ENCODE data around the gene TMEM154. TPM values are rescaled to one million over a fixed set of nuclear protein-coding genes. Genes with fewer than 3 reads are reported as not detected.

Gene TMEM154
- polyA plus RNA-seq, 1 of the 3 experiments (the other 2 are of a cell fraction), result 0.58 TPM

DNA sequence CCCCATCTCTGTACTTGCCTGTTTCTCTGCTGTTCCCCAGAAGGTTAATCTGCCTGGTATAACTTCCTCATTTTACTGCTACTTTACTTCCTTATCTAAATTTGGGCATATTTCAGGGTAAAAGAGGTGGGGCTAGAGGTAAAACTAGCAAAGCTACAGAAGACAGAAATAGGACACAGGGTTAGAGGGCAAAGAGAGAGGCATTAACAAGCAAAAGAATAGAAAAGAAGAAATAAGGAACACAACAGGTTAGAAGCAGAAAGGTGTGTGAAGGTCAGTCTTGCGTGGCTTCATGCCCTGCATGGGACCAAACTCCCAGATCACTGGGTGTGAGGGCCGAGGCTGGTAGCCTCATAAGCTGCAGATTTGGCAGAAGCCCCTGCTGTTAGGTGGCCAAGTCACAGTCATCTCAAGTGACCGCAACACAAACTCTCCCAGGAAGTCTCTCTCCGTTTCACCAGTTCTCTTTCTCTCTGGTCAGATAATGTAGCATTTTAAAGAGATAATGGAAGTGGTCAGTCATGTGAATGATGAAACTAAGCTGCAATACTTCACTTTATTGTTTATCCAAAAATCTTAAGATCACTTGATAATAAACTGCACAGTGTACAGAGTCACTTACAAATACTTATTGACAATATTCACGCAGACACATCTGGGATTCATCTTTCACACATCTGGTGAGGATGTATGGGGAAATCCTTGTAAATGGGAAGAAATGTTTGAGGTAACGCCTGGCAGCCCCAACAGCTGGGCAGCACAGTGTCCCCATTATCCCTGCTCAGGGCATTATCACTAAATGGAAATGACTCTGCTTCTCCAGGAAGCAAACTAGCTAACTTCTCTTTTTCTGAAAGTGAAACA lies 16.4 kb downstream of the TMEM154 start:
- DNase-seq, result no peak
- CTCF ChIA-PET, result interaction anchor here (0.6 to 2.1 kb wide), 2 partner anchors 13 to 24 kb away, joined by 3 to 7 read pairs; no protein-coding TSS in a partner anchor
- POLR2A ChIA-PET, result interaction anchor here (0.5 kb wide), 1 partner anchor 9 kb away, joined by 3 read pairs; no protein-coding TSS in a partner anchor

GRCh38 chr4:152661649-152662048 lies 18.1 kb downstream of the TMEM154 start:
- H4K20me1 ChIP-seq (ENCODE audit: insufficient read depth), result no peaks in the 10 kb centered on the region
- H3F3A ChIP-seq (replicated peaks; ENCODE audit: insufficient read depth), result no peaks in the 10 kb centered on the region
- no peaks in the 10 kb centered on the region for H3K27me3 ChIP-seq (ENCODE audit: insufficient read depth)
- H3K4me2 ChIP-seq, result no peak overlapping the region
- H3K36me3 ChIP-seq (replicated peaks in 1 of 2; ENCODE audit: control insufficient read depth in 1 of 2, insufficient read depth in 2 of 2, low read length in 1 of 2), result no peaks in the 10 kb centered on the region
- H3K9ac ChIP-seq, result no peak overlapping the region
- no peak overlapping the region for H3K4me3 ChIP-seq (ENCODE audit: low read depth in 2 of 2, low read length in 1 of 2)
- no peaks in the 10 kb centered on the region for H3K9me3 ChIP-seq
- H3K4me1 ChIP-seq (ENCODE audit: control insufficient read depth in 1 of 2, insufficient read depth in 2 of 2, low read depth in 1 of 2, low read length in 1 of 2), result no peaks in the 10 kb centered on the region
- CTCF ChIA-PET, result interaction anchor here (2.1 kb wide), 1 partner anchor 22 kb away, joined by 7 read pairs; no protein-coding TSS in a partner anchor
- DNase-seq, result no peak
- no peak overlapping the region for H2AFZ ChIP-seq (ENCODE audit: low read depth)
- H3K79me2 ChIP-seq (ENCODE audit: insufficient read depth), result no peaks in the 10 kb centered on the region
- H3K9me2 ChIP-seq, result no peaks in the 10 kb centered on the region
- POLR2A ChIA-PET, result no interaction called here
- 69% methylated on average over 2 of the region's 2 CpGs for WGBS (ENCODE audit: low lambda C conversion rate)
- no peak overlapping the region for H3K27ac ChIP-seq (ENCODE audit: low read depth in 2 of 2, low read length in 1 of 2)
- TF ChIP-seq EZH2phosphoT487 (IDR thresholded peaks at IDR 0.05; ENCODE audit: borderline replicate concordance, low read depth) (no peak), SIN3A (IDR thresholded peaks at IDR 0.05; ENCODE audit: borderline replicate concordance, low read depth, low read length) (no peak), NFIC (IDR thresholded peaks at IDR 0.05; ENCODE audit: borderline replicate concordance) (no peak), USF2 (IDR thresholded peaks at IDR 0.05; ENCODE audit: borderline replicate concordance, low read depth, low read length) (no peak), FOSL2 (IDR thresholded peaks at IDR 0.05; ENCODE audit: borderline replicate concordance, low read depth) (no peak), RCOR1 (IDR thresholded peaks at IDR 0.05; ENCODE audit: low read length) (no peak), ZBTB33 (IDR thresholded peaks at IDR 0.05; ENCODE audit: borderline replicate concordance, low read depth) (no peak), TAF1 (IDR thresholded peaks at IDR 0.05; ENCODE audit: borderline replicate concordance, low read depth, low read length) (no peak)
- TF ChIP-seq, protein P1, sequence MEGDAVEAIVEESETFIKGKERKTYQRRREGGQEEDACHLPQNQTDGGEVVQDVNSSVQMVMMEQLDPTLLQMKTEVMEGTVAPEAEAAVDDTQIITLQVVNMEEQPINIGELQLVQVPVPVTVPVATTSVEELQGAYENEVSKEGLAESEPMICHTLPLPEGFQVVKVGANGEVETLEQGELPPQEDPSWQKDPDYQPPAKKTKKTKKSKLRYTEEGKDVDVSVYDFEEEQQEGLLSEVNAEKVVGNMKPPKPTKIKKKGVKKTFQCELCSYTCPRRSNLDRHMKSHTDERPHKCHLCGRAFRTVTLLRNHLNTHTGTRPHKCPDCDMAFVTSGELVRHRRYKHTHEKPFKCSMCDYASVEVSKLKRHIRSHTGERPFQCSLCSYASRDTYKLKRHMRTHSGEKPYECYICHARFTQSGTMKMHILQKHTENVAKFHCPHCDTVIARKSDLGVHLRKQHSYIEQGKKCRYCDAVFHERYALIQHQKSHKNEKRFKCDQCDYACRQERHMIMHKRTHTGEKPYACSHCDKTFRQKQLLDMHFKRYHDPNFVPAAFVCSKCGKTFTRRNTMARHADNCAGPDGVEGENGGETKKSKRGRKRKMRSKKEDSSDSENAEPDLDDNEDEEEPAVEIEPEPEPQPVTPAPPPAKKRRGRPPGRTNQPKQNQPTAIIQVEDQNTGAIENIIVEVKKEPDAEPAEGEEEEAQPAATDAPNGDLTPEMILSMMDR (IDR thresholded peaks at IDR 0.05), result no peak
- TF ChIP-seq, protein P2, sequence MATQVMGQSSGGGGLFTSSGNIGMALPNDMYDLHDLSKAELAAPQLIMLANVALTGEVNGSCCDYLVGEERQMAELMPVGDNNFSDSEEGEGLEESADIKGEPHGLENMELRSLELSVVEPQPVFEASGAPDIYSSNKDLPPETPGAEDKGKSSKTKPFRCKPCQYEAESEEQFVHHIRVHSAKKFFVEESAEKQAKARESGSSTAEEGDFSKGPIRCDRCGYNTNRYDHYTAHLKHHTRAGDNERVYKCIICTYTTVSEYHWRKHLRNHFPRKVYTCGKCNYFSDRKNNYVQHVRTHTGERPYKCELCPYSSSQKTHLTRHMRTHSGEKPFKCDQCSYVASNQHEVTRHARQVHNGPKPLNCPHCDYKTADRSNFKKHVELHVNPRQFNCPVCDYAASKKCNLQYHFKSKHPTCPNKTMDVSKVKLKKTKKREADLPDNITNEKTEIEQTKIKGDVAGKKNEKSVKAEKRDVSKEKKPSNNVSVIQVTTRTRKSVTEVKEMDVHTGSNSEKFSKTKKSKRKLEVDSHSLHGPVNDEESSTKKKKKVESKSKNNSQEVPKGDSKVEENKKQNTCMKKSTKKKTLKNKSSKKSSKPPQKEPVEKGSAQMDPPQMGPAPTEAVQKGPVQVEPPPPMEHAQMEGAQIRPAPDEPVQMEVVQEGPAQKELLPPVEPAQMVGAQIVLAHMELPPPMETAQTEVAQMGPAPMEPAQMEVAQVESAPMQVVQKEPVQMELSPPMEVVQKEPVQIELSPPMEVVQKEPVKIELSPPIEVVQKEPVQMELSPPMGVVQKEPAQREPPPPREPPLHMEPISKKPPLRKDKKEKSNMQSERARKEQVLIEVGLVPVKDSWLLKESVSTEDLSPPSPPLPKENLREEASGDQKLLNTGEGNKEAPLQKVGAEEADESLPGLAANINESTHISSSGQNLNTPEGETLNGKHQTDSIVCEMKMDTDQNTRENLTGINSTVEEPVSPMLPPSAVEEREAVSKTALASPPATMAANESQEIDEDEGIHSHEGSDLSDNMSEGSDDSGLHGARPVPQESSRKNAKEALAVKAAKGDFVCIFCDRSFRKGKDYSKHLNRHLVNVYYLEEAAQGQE (IDR thresholded peaks at IDR 0.05; ENCODE audit: low read depth, low read length), result no peak

More for the DNA sequence above, 16.4 kb downstream of the TMEM154 start:
- Histone ChIP-seq H3K9me2 (no peaks in the 10 kb centered on the region), H3K36me3 (replicated peaks in 1 of 2; ENCODE audit: control insufficient read depth in 1 of 2, insufficient read depth in 2 of 2, low read length in 1 of 2) (no peaks in the 10 kb centered on the region), H3K9me3 (no peaks in the 10 kb centered on the region), H3K27me3 (ENCODE audit: insufficient read depth) (no peaks in the 10 kb centered on the region), H3K4me3 (ENCODE audit: low read depth in 2 of 2, low read length in 1 of 2) (no peak overlapping the region), H3K4me1 (ENCODE audit: control insufficient read depth in 1 of 2, insufficient read depth in 2 of 2, low read depth in 1 of 2, low read length in 1 of 2) (no peaks in the 10 kb centered on the region), H4K20me1 (ENCODE audit: insufficient read depth) (no peaks in the 10 kb centered on the region), H3F3A (replicated peaks; ENCODE audit: insufficient read depth) (no peaks in the 10 kb centered on the region), H3K9ac (no peak overlapping the region), H3K4me2 (no peak overlapping the region), H2AFZ (ENCODE audit: low read depth) (no peak overlapping the region), H3K79me2 (ENCODE audit: insufficient read depth) (no peaks in the 10 kb centered on the region), H3K27ac (ENCODE audit: low read depth in 2 of 2, low read length in 1 of 2) (no peak overlapping the region)
- TF ChIP-seq PBX3 (IDR thresholded peaks at IDR 0.05) (no peak), CHD2 (IDR thresholded peaks at IDR 0.05; ENCODE audit: low read length, partially characterized antibody) (no peak), JUND (IDR thresholded peaks at IDR 0.05) (no peak), GATA2 (CRISPR knock-in tag; IDR thresholded peaks at IDR 0.05) (no peak), NFIC (IDR thresholded peaks at IDR 0.05; ENCODE audit: borderline replicate concordance) (no peak), RAD21 (IDR thresholded peaks at IDR 0.05; ENCODE audit: low read length) (no peak), YY1 (IDR thresholded peaks at IDR 0.05; ENCODE audit: low read depth) (no peak)
- 73% methylated on average over 6 of the region's 6 CpGs for WGBS (ENCODE audit: low lambda C conversion rate)
